IMR-90 (cell line): ENCODE measurements around the gene ADAP1. TPM values are rescaled to one million over a fixed set of nuclear protein-coding genes. Genes with fewer than 3 reads are reported as not detected.

ENCODE experiments used
- ATAC-seq: fragments of 200-7000 bp; cut with Tn5 transposase; 2 replicates; pipeline ENCODE4 v1.9.1; 2020; ENCODE audit warnings: low read depth, mild to moderate bottlenecking, moderate library complexity
- BruUV-seq: library from RNA; stranded (reverse); fragments of 400-500 nt; replicated peaks from 2 replicates; lab custom pipeline; 2021; lab: Mats Ljungman, UMichigan
- CTCF ChIA-PET: fragments of 300-600 bp; formaldehyde crosslinking; extraction: SDS; loops from one replicate; lab custom pipeline; 2021; ENCODE audit warnings: antibody characterized with exemption; lab: Yijun Ruan, JAX
- POLR2A ChIA-PET: fragments of 300-600 bp; sonication (Branson Sonifier 250); formaldehyde crosslinking; loops from one replicate; lab custom pipeline; 2022; ENCODE audit warnings: antibody characterized with exemption; ENCODE audit not compliant: unreplicated experiment; lab: Charles Lee
- DNase-seq: peaks from one replicate; pipeline ENCODE4 v3.0.0; 2013
- H2AFZ ChIP-seq: replicated peaks from 2 replicates; pipeline ENCODE3; 2013; ENCODE audit warnings: low read length, mild to moderate bottlenecking; ENCODE audit not compliant: poor library complexity
- H2AK5ac ChIP-seq: 2 replicates; pipeline ENCODE4 v1.6.1; 2013; ENCODE audit warnings: low read depth, low read length, inconsistent platforms
- H2AK9ac ChIP-seq: replicated peaks from 2 replicates; pipeline ENCODE3; 2013; ENCODE audit warnings: mild to moderate bottlenecking, low read depth, low read length, moderate library complexity; ENCODE audit not compliant: poor library complexity
- H2BK120ac ChIP-seq: 2 replicates; pipeline ENCODE4 v1.6.1; 2013; ENCODE audit warnings: low read depth, low read length, inconsistent platforms
- H2BK15ac ChIP-seq: 3 replicates; pipeline ENCODE4 v1.6.1; 2013; ENCODE audit warnings: low read depth, low read length, inconsistent platforms
- H2BK20ac ChIP-seq: 2 replicates; pipeline ENCODE4 v1.6.1; 2013; ENCODE audit warnings: low read depth, mild to moderate bottlenecking, inconsistent platforms, low read length, moderate library complexity
- H2BK5ac ChIP-seq: 2 replicates; pipeline ENCODE4 v1.6.1; 2013; ENCODE audit warnings: mild to moderate bottlenecking, low read depth, low read length, inconsistent platforms; ENCODE audit not compliant: poor library complexity, severe bottlenecking
- H3K14ac ChIP-seq: replicated peaks from 2 replicates; pipeline ENCODE4 v1.6.1; 2013; ENCODE audit warnings: low read depth, low read length, inconsistent platforms
- H3K18ac ChIP-seq: 2 replicates; pipeline ENCODE4 v1.6.1; 2013; ENCODE audit warnings: low read depth, low read length, control low read depth
- H3K23ac ChIP-seq: 2 replicates; pipeline ENCODE4 v1.6.1; 2013; ENCODE audit warnings: low read depth, low read length, inconsistent platforms
- H3K27ac ChIP-seq: 2 replicates; pipeline ENCODE4 v1.5.1; 2013; ENCODE audit warnings: mild to moderate bottlenecking, control low read depth, low read length; ENCODE audit not compliant: insufficient read depth
- H3K27me3 ChIP-seq: 2 replicates; pipeline ENCODE4 v1.6.1; 2013; ENCODE audit warnings: low read length; ENCODE audit not compliant: control insufficient read depth, insufficient read depth
- H3K36me3 ChIP-seq: 2 replicates; pipeline ENCODE4 v1.6.1; 2013; ENCODE audit warnings: low read length, mixed read lengths; ENCODE audit not compliant: control insufficient read depth, insufficient read depth
- H3K4ac ChIP-seq: 2 replicates; pipeline ENCODE4 v1.6.1; 2013; ENCODE audit warnings: low read depth, low read length, inconsistent platforms
- H3K4me1 ChIP-seq: 2 replicates; pipeline ENCODE4 v1.6.1; 2013; ENCODE audit warnings: low read length, mixed read lengths; ENCODE audit not compliant: control insufficient read depth, insufficient read depth
- H3K4me2 ChIP-seq: 2 replicates; pipeline ENCODE4 v1.6.1; 2013; ENCODE audit warnings: low read depth, mild to moderate bottlenecking, control low read depth, low read length, moderate library complexity
- H3K4me3 ChIP-seq: 2 replicates; pipeline ENCODE4 v1.5.1; 2013; ENCODE audit warnings: low read depth, mild to moderate bottlenecking, control low read depth, low read length, moderate library complexity; ENCODE audit not compliant: insufficient read depth
- H3K56ac ChIP-seq: 2 replicates; pipeline ENCODE4 v1.6.1; 2013; ENCODE audit warnings: low read length, inconsistent platforms; ENCODE audit not compliant: insufficient read depth; ENCODE audit errors: extremely low read depth
- H3K79me1 ChIP-seq, 2 experiments: 2 replicates each; pipeline ENCODE4 v1.6.1; 2013; ENCODE audit warnings: low read length in 2 of 2, inconsistent platforms in 1 of 2, low read depth in 1 of 2
- H3K9ac ChIP-seq: 2 replicates; pipeline ENCODE4 v1.6.1; 2013; ENCODE audit warnings: low read depth, low read length, control low read depth
- H3K9me1 ChIP-seq: 2 replicates; pipeline ENCODE4 v1.6.1; 2013; ENCODE audit warnings: low read length, inconsistent platforms; ENCODE audit not compliant: insufficient read depth
- H3K9me3 ChIP-seq: 2 replicates; pipeline ENCODE4 v1.6.1; 2013; ENCODE audit warnings: low read length; ENCODE audit not compliant: control insufficient read depth, insufficient read depth
- H4K20me1 ChIP-seq: 2 replicates; pipeline ENCODE4 v1.6.1; 2013; ENCODE audit warnings: low read length, inconsistent platforms; ENCODE audit not compliant: insufficient read depth
- H4K5ac ChIP-seq: 2 replicates; pipeline ENCODE4 v1.6.1; 2013; ENCODE audit warnings: mild to moderate bottlenecking, low read depth, low read length, control low read depth
- H4K8ac ChIP-seq, 2 experiments: 2 replicates each; pipeline ENCODE4 v1.6.1; 2013; ENCODE audit warnings: low read depth in 2 of 2, low read length in 2 of 2, control low read depth in 1 of 2, inconsistent platforms in 1 of 2
- H4K91ac ChIP-seq: 2 replicates; pipeline ENCODE4 v1.6.1; 2013; ENCODE audit warnings: low read depth, low read length, inconsistent platforms; ENCODE audit not compliant: insufficient read depth
- ELK1 ChIP-seq: fragments of 150-350 bp; IDR thresholded peaks from 2 replicates; pipeline ENCODE4 v1.6.1; 2016; ENCODE audit warnings: low read depth, mild to moderate bottlenecking, low read length, moderate library complexity, borderline replicate concordance
- FOS ChIP-seq: fragments of 150-350 bp; IDR thresholded peaks from 2 replicates; pipeline ENCODE4 v1.6.1; 2016; ENCODE audit warnings: low read depth, low read length
- MAZ ChIP-seq: IDR thresholded peaks from 2 replicates; pipeline ENCODE4 v1.6.1; 2012; ENCODE audit warnings: low read depth, mild to moderate bottlenecking, low read length, improper control_type of control experiment, moderate library complexity, borderline replicate concordance
- RAD21 ChIP-seq: IDR thresholded peaks from 2 replicates; pipeline ENCODE4 v1.6.1; 2012; ENCODE audit warnings: low read length, improper control_type of control experiment
- RFX5 ChIP-seq: IDR thresholded peaks from 2 replicates; pipeline ENCODE4 v1.8.0; 2012; ENCODE audit warnings: low read depth, mild to moderate bottlenecking, low read length, moderate library complexity
- USF2 ChIP-seq: fragments of 150-350 bp; IDR thresholded peaks from 2 replicates; pipeline ENCODE4 v1.6.1; 2017; ENCODE audit warnings: mild to moderate bottlenecking, antibody characterized with exemption, low read length, low read depth
- WGBS, 2 experiments: methylation state at CpG; one replicate each; pipeline versions ENCODE4 v1.1.5 to v1.1.7; 2013; ENCODE audit warnings: missing lambda C conversion rate in 2 of 2; ENCODE audit not compliant: insufficient read length in 1 of 2; ENCODE audit errors: extremely low coverage in 2 of 2; 5-methylcytosine and 5-hydroxymethylcytosine counted together
- dilution Hi-C: fragments of 300-500 bp; cut with HindIII; formaldehyde crosslinking; loops from one replicate; pipeline ENCODE4 v1.14.3; 2018; ENCODE audit warnings: low sequenced_read_pairs; ENCODE audit not compliant: unreplicated experiment
- in situ Hi-C: fragments of 300-500 bp; cut with MboI; formaldehyde crosslinking; loops from 3 replicates; pipeline ENCODE4 v1.14.3; 2019; ENCODE audit warnings: low sequenced_read_pairs, inconsistent platforms, mixed read lengths
- intact Hi-C: fragments of 100-400 bp; cut with micrococcal nuclease; formaldehyde crosslinking; loops from 2 replicates; pipeline ENCODE4 v1.10.0; 2022
- polyA plus RNA-seq, 3 experiments: library from polyadenylated mRNA; depleted of rRNA; stranded (reverse); fragments of >200 nt; gene quantifications; 2 replicates each; pipeline ENCODE4 v1.2.3, GENCODE V29; 2012; ENCODE audit warnings: low replicate concordance in 1 of 3
- total RNA-seq: library from RNA; depleted of rRNA; stranded (reverse); fragments of >200 nt; gene quantifications from 2 replicates; pipeline ENCODE4 v1.2.3, GENCODE V29; 2012

The ADAP1 gene
- total and polyA plus RNA-seq, 2 of the 4 experiments (the other 2 are of a cell fraction), result 1.4 to 2.0 TPM

- no peak overlapping the region for H2AK5ac ChIP-seq
- no peaks in the 10 kb centered on the region for H3K36me3 ChIP-seq
- peaks cover 5% of the 10 kb centered on the region for H4K20me1 ChIP-seq
These were observed 4.0 kb upstream of the ADAP1 start for GRCh38 chr7:958221-959200.

More at GRCh38 chr7:958221-959200, 4.0 kb upstream of the ADAP1 start:
- no peak overlapping the region for H3K23ac ChIP-seq
- H4K8ac ChIP-seq, result no peak overlapping the region
- no peak overlapping the region for H4K91ac ChIP-seq
- H2BK15ac ChIP-seq, result no peak overlapping the region
- no peaks in the 10 kb centered on the region; the same call in 1 of the 2 replicates for H3K4me1 ChIP-seq
- no peak overlapping the region for H2BK5ac ChIP-seq
- ChIA-PET POLR2A (no interaction called here), CTCF (no interaction called here)
- no peak overlapping the region for H3K56ac ChIP-seq
- WGBS, 2 experiments, result 79% methylated on average over 9 of the region's 36 CpGs; no CpG with 5 or more reads in 1 of the 2 experiments
- H3K4me3 ChIP-seq, result no peak overlapping the region
- no peak overlapping the region for H2BK120ac ChIP-seq
- no TSS peak for BruUV-seq
- no peak overlapping the region for H3K4ac ChIP-seq
- H2BK20ac ChIP-seq, result no peak overlapping the region
- no peaks in the 10 kb centered on the region; a peak in 1 of 4 replicates for H3K79me1 ChIP-seq
- TF ChIP-seq ELK1 (no peak), RFX5 (no peak), RAD21 (no peak), MAZ (no peak), FOS (no peak), USF2 (no peak)
- DNase-seq (no peak), ATAC-seq (no peak)
- H2AK9ac ChIP-seq, result no peak overlapping the region
- H3K18ac ChIP-seq, result no peak overlapping the region
- peaks cover 15% of the 10 kb centered on the region for H3K27me3 ChIP-seq
- no peak overlapping the region for H2AFZ ChIP-seq
- H3K9me3 ChIP-seq, result no peaks in the 10 kb centered on the region
- H3K9me1 ChIP-seq, result no peaks in the 10 kb centered on the region
- intact Hi-C loops, result no loop called here
- H3K9ac ChIP-seq, result no peak overlapping the region
- no peak overlapping the region for H3K27ac ChIP-seq
- in situ Hi-C loops, result no loop called here
- no peak overlapping the region for H3K4me2 ChIP-seq
- H4K5ac ChIP-seq, result no peak overlapping the region
- H3K14ac ChIP-seq, result no peak overlapping the region
- dilution Hi-C loops, result no loop called here
